ENCODE measurements around the gene RAD9A. TPM values are rescaled to one million over a fixed set of nuclear protein-coding genes. Genes with fewer than 3 reads are reported as not detected.

RAD9A gene
- total and polyA plus RNA-seq, 9 of the 15 experiments (the other 6 are each of a cell fraction or from before 2014, with no cell fraction given): 1.4 to 41.2 (median 16.1) TPM

- no peak for TF ChIP-seq CREB3 (tag; conservative IDR thresholded peaks at IDR 0.05; ENCODE audit: low read depth)
- peak; percentile 74; the same call in 1 of the 2 replicates for TF ChIP-seq ZNF766 (CRISPR knock-in tag; conservative IDR thresholded peaks at IDR 0.05)
- TF ChIP-seq RFX1 (IDR thresholded peaks at IDR 0.05): no peak
- TF ChIP-seq ZKSCAN3 (CRISPR knock-in tag; IDR thresholded peaks at IDR 0.05): no peak
- TF ChIP-seq CXXC5 (CRISPR knock-in tag; IDR thresholded peaks at IDR 0.05): peak; percentile 94
- TF ChIP-seq DNMT1 (IDR thresholded peaks at IDR 0.05): no peak
- TF ChIP-seq ZBTB33 (CRISPR knock-in tag; IDR thresholded peaks at IDR 0.05): no peak
- peak; percentile 95 for TF ChIP-seq PHF20 (IDR thresholded peaks at IDR 0.05; ENCODE audit: partially characterized antibody)
- no peak for TF ChIP-seq RBM14 (IDR thresholded peaks at IDR 0.05; ENCODE audit: borderline replicate concordance, insufficient read depth, low read depth, low read length)
- no peak for TF ChIP-seq EP300 (IDR thresholded peaks at IDR 0.05; ENCODE audit: low read length)
- TF ChIP-seq DMBX1 (CRISPR knock-in tag; IDR thresholded peaks at IDR 0.05; ENCODE audit: borderline replicate concordance): 0 out of 2 replicates have a peak, but pooled peaks have one; percentile 48
- no peak for TF ChIP-seq ELF4 (CRISPR knock-in tag; IDR thresholded peaks at IDR 0.05)
- no peak for TF ChIP-seq ZNF134 (CRISPR knock-in tag; conservative IDR thresholded peaks at IDR 0.05)
- TF ChIP-seq GABPB1 (CRISPR knock-in tag; IDR thresholded peaks at IDR 0.05): peak; percentile 86
- no peak for TF ChIP-seq MAFG (tag; conservative IDR thresholded peaks at IDR 0.05)
- TF ChIP-seq SAFB2 (IDR thresholded peaks at IDR 0.05; ENCODE audit: borderline replicate concordance, low read depth, low read length, severe bottlenecking): no peak
- no peak for TF ChIP-seq ZSCAN29 (IDR thresholded peaks at IDR 0.05)
- TF ChIP-seq LEF1 (IDR thresholded peaks at IDR 0.05): no peak
- TF ChIP-seq MXI1 (IDR thresholded peaks at IDR 0.05; ENCODE audit: low read depth, low read length): peak; percentile 56; the same call in 1 of the 2 replicates
- no peak for TF ChIP-seq TAL1 (IDR thresholded peaks at IDR 0.05)
- peak; percentile 77 for TF ChIP-seq DIDO1 (tag; IDR thresholded peaks at IDR 0.05; ENCODE audit: low read depth)
- peak; percentile 85; the same call in 1 of the 2 replicates for TF ChIP-seq NBN (IDR thresholded peaks at IDR 0.05; ENCODE audit: low read depth)
- no peak for TF ChIP-seq E2F1 (CRISPR knock-in tag; IDR thresholded peaks at IDR 0.05)
- TF ChIP-seq KDM4B (IDR thresholded peaks at IDR 0.05; ENCODE audit: borderline replicate concordance in 2 of 2, low read depth in 1 of 2): 0 out of 4 replicates have a peak, but pooled peaks of 1 of the 2 experiments have one; percentile 32
- no peak for TF ChIP-seq TOE1 (IDR thresholded peaks at IDR 0.05; ENCODE audit: borderline replicate concordance)
- TF ChIP-seq TOE1 (CRISPR knock-in tag; IDR thresholded peaks at IDR 0.05; ENCODE audit: borderline replicate concordance, low read depth): no peak
These were observed 36.5 kb downstream of the RAD9A start, which contains the start of gene RPS6KB2 (continued) for GRCh38 chr11:67428052-67429001.
